NCI-H2081 treated with DMSO at 0.1 percent for 48 hours (cell line): ENCODE data around the gene RNF115.
"Not testable (repeated sequence)": the region's sequence is repeated elsewhere in the genome, so short reads cannot be mapped to it uniquely, and the experiment has no call there.

ENCODE experiments used
- DNase-seq: peaks from one replicate; lab custom pipeline; 2025; lab: John Stamatoyannopoulos, UW

Gene RNF115

GRCh38 chr1:145777357-145778145 lies 46.3 kb downstream of the RNF115 start:
- DNase-seq: no peak

GRCh38 chr1:145773423-145773822 lies 50.5 kb downstream of the RNF115 start:
- DNase-seq: no peak

GRCh38 chr1:145771056-145771455 lies 52.8 kb downstream of the RNF115 start:
- DNase-seq: no peak

GRCh38 chr1:145768004-145768403 lies 55.9 kb downstream of the RNF115 start:
- DNase-seq: not testable (repeated sequence)

GRCh38 chr1:145766926-145767325 lies 57.0 kb downstream of the RNF115 start:
- not testable (repeated sequence) for DNase-seq

GRCh38 chr1:145765585-145766360 lies 58.1 kb downstream of the RNF115 start:
- not testable (repeated sequence) for DNase-seq

- DNase-seq: not testable (repeated sequence)
Observed at GRCh38 chr1:145765127-145765526, 58.8 kb downstream of the RNF115 start.

- not testable (repeated sequence) for DNase-seq
Observed at GRCh38 chr1:145764231-145764940, 59.5 kb downstream of the RNF115 start.

GRCh38 chr1:145762001-145762400 lies 61.9 kb downstream of the RNF115 start:
- DNase-seq: not testable (repeated sequence)

- DNase-seq: not testable (repeated sequence)
Observed at GRCh38 chr1:145761498-145761897, 62.4 kb downstream of the RNF115 start.

- DNase-seq: not testable (repeated sequence)
Observed at GRCh38 chr1:145760395-145760949, 63.4 kb downstream of the RNF115 start.

GRCh38 chr1:145759721-145760120 lies 64.2 kb downstream of the RNF115 start:
- no peak for DNase-seq

GRCh38 chr1:145758575-145758974 lies 65.3 kb downstream of the RNF115 start:
- no peak for DNase-seq

GRCh38 chr1:145758116-145758515 lies 65.8 kb downstream of the RNF115 start:
- no peak for DNase-seq

- no peak for DNase-seq
Observed at GRCh38 chr1:145757420-145757819, 66.5 kb downstream of the RNF115 start.

- no peak for DNase-seq
Observed at GRCh38 chr1:145751491-145752037, 72.3 kb downstream of the RNF115 start.

GRCh38 chr1:145750426-145750825 lies 73.5 kb downstream of the RNF115 start:
- DNase-seq: no peak

- DNase-seq: no peak
Observed at GRCh38 chr1:145747398-145748247, 76.3 kb downstream of the RNF115 start.

- no peak for DNase-seq
Observed at GRCh38 chr1:145740269-145740668, 83.6 kb downstream of the RNF115 start.

GRCh38 chr1:145736191-145736590 lies 87.7 kb downstream of the RNF115 start:
- no peak for DNase-seq

- no peak for DNase-seq
Observed at GRCh38 chr1:145730900-145731299, 93.0 kb downstream of the RNF115 start.
